Measurements from ENCODE around the gene POU2F2. TPM values are rescaled to one million over a fixed set of nuclear protein-coding genes. Genes with fewer than 3 reads are reported as not detected.

POU2F2 gene
- total RNA-seq, 4 donors from 2014 or later, result 0.67 to 3.8 (median 1.0) TPM

DNA sequence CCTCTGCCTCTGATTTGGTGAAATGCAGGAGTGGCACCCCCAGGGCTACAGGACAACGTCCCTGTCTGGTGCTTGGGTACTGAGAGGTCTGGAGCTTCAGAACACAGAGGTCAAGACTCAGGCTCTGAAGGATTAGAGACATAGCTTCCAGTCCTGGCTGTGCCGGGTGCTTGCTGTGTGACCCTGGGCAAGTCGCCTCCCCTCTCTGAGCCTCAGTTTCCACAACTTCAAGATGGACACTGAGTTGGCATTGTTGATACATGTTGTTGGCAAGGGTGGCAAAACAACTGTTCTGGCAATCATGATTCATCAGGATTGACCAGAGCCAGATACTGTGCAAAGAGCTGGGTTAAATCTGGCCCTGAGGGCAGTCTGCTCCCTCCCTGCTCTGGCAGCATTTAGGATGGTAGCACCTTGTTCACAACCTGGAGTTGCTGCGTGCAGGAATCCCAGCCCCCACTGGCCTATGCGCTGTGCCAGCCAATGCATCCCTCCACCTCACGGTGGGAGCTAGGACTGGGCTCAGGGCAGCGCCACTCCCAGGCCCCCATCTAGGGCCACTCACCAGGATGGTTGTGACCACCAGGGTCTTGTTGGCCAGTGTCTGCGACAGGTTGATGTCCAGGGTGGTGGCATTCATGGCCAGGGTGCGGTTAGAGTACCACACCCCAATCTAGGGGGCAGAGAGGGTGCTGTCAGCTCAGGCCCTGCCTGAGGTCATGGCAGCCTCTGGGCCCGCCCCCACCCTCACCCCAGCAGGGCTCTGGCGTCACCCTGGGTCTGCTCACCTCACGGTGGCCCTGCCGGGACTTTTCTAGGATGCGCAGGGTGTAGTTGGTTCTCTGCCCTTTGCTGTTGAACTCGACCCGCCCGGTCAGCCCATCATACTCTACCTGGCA, 79.0 kb downstream of the POU2F2 start:
- no peak for DNase-seq (ENCODE audit: low spot score in 2 of 2)
- H3K4me3 ChIP-seq (ENCODE audit: low read depth, poor library complexity, severe bottlenecking), result no peak overlapping the region
- TF ChIP-seq POLR2A (IDR thresholded peaks at IDR 0.05), result no peak
- TF ChIP-seq, protein P1, sequence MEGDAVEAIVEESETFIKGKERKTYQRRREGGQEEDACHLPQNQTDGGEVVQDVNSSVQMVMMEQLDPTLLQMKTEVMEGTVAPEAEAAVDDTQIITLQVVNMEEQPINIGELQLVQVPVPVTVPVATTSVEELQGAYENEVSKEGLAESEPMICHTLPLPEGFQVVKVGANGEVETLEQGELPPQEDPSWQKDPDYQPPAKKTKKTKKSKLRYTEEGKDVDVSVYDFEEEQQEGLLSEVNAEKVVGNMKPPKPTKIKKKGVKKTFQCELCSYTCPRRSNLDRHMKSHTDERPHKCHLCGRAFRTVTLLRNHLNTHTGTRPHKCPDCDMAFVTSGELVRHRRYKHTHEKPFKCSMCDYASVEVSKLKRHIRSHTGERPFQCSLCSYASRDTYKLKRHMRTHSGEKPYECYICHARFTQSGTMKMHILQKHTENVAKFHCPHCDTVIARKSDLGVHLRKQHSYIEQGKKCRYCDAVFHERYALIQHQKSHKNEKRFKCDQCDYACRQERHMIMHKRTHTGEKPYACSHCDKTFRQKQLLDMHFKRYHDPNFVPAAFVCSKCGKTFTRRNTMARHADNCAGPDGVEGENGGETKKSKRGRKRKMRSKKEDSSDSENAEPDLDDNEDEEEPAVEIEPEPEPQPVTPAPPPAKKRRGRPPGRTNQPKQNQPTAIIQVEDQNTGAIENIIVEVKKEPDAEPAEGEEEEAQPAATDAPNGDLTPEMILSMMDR (IDR thresholded peaks at IDR 0.05), result no peak
- 64 to 68% methylated on average over 13 to 15 of the region's 17 CpGs for WGBS, 2 donors
- intact Hi-C loops (cut with DNase I; ENCODE audit: low total_unique reads), result no loop called here

DNA sequence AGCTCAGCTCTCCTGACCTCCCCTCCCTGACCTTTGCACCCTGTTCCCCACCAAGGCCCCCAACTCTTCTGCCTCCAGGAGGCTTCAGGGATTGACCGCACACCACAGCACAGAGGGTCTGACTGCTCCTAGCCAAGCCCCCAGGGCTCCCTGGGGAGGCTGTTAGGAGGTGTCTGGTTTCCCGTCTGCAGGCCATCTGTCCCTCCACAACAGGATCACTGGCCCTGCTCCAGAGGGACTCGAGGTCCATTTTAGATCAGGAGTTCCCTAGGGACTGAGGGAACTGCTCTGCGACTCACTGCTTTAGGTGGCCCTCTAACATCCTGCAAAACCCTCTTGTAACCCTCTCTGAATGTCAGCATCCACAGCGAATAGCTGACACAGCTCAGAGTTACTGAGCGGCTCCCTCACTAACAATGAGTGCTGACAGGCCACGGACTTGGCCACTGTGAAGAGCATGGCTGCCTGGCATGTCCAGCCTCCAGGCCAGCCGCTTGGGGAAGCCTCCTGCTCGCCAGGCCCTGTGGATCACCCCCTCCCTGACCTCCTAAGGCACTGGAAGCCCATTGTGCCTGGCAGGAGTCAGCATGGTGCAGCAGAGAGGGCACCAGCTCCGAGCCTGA, 79.9 kb downstream of the POU2F2 start:
- 61 to 62% methylated on average over 10 of the region's 10 CpGs for WGBS, 2 donors
- TF ChIP-seq, protein P1 (IDR thresholded peaks at IDR 0.05), result no peak
- no peak for TF ChIP-seq POLR2A (IDR thresholded peaks at IDR 0.05)
- intact Hi-C loops (cut with DNase I; ENCODE audit: low total_unique reads), result no loop called here
- DNase-seq (ENCODE audit: low spot score in 2 of 2), result no peak
- H3K4me3 ChIP-seq (ENCODE audit: low read depth, poor library complexity, severe bottlenecking), result no peak overlapping the region

DNA sequence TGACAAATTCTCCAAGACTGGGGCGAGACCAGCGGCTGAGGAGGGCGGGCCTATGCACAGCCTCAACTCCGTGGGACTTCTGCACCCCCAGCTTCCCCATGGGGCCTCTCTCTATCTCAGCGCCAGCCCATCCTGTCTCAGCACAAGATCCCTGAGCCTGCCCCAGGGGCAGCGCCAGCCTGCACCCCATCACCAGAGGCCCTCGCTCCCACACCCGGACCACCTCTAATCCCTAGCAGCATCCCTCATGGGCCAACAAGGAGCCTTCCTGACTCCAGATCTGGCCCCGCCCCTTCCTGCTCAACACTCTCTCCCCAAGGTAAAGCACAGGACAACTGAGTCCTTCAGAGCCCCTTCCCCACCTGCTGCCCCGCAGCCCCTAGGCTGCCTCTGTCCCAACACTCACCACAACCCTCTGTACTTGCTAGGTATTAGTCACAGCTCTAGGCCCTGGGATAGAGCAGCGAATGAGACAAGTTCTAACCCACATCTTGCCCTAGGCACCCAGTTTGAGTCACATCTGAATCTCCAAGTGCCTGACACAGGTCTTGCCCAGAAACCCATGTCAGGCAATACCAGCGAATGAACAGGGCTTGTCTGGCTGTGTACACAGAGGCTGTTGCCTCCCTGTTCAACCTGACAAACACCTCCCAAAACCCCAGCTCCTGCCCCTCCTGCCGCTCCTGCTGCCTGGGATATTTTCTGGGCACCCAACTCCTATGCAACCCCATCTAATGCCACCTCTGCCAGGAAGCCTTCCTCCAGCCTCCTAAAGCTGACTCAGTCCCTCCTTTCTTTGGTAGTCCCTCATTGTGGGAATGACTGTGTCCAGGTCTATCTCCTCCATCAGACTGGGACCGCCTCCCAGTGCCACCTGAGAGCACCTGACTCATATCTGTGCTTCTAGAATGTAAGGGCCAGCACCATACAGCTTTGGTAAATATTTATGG, 80.8 kb downstream of the POU2F2 start:
- 67 to 70% methylated on average over 14 of the region's 14 CpGs for WGBS, 2 donors
- peak in 1 of 2 donors; percentile 72 for DNase-seq (ENCODE audit: low spot score in 2 of 2)
- no peak for TF ChIP-seq POLR2A (IDR thresholded peaks at IDR 0.05)
- TF ChIP-seq, protein P1 (IDR thresholded peaks at IDR 0.05), result no peak
- intact Hi-C loops (cut with DNase I; ENCODE audit: low total_unique reads), result no loop called here
- no peak overlapping the region for H3K4me3 ChIP-seq (ENCODE audit: low read depth, poor library complexity, severe bottlenecking)

DNA sequence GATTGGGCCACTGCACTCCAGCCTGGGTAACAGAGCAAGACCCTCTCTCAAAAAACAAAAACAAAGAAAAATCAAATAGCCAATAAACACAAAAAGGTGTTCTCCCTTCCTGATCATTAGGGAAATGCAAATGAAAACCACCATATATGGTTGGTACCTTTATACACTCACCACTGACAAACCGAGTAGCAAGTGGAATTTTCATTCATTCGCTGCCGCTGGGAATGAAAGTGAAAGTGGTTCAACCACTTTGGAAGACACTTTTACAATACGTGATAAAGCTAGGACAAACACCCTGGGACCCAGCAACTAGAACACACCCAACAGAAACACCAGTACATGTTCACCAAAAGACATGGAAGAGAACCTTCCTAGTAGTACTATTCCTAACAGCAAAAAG, 83.3 kb downstream of the POU2F2 start:
- intact Hi-C loops (cut with DNase I; ENCODE audit: low total_unique reads), result no loop called here
- H3K4me3 ChIP-seq (ENCODE audit: low read depth, poor library complexity, severe bottlenecking), result no peak overlapping the region
- no peak for DNase-seq (ENCODE audit: low spot score in 2 of 2)
- TF ChIP-seq, protein P1 (IDR thresholded peaks at IDR 0.05), result no peak
- TF ChIP-seq POLR2A (IDR thresholded peaks at IDR 0.05), result no peak
- 36 to 48% methylated on average over 4 of the region's 4 CpGs for WGBS, 2 donors

DNA sequence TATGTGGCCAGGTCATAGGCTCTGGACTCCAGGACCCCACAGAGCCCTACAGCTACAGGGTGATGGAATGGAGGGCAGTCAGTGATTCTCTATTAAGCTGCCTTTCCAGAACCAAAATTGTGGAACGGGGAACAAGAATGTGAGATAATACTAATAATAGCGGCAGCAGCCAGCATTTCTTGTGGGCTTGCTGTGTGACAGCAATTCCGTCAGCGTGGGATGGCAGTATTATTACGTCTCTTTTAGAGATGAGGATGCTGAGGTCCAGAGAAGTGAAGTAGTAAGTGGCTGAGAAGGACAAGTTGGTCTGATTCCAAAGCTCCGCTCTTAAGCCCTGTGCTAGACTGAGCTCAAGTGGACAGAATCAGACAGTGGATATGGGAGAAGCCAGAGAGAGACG, 86.7 kb downstream of the POU2F2 start:
- 91 to 97% methylated on average over 7 of the region's 7 CpGs for WGBS, 2 donors
- no peak overlapping the region for H3K4me3 ChIP-seq (ENCODE audit: low read depth, poor library complexity, severe bottlenecking)
- TF ChIP-seq POLR2A (IDR thresholded peaks at IDR 0.05), result no peak
- TF ChIP-seq, protein P1 (IDR thresholded peaks at IDR 0.05), result no peak
- intact Hi-C loops (cut with DNase I; ENCODE audit: low total_unique reads), result no loop called here
- DNase-seq (ENCODE audit: low spot score in 2 of 2), result no peak

Data from lower leg skin (tissue), 4 donors.